Right cardiac atrium (tissue), 5 donors: ENCODE measurements around the gene MAB21L1. TPM values are rescaled to one million over a fixed set of nuclear protein-coding genes. Genes with fewer than 3 reads are reported as not detected.

Source experiments
- ATAC-seq, 2 donors: fragments of 200-7000 bp; cut with Tn5 transposase; one replicate each; pipeline versions ENCODE4 v1.8.0 to v1.9.1; 2020; ENCODE audit warnings: moderate library complexity in 2 of 2, mild to moderate bottlenecking in 1 of 2
- DNase-seq, 3 donors: peaks; one replicate each; pipeline ENCODE4 v3.0.0-alpha.2; 2020
- H3K27ac ChIP-seq: one replicate; pipeline ENCODE4 v1.5.1; 2013; ENCODE audit warnings: mild to moderate bottlenecking, low read length, control low read depth, moderate library complexity
- H3K27me3 ChIP-seq: one replicate; pipeline ENCODE4 v1.6.1; 2013; ENCODE audit not compliant: control insufficient read depth, insufficient read depth
- H3K4me1 ChIP-seq: one replicate; pipeline ENCODE4 v1.6.1; 2013; ENCODE audit warnings: low read length; ENCODE audit not compliant: control insufficient read depth, insufficient read depth
- H3K4me3 ChIP-seq: one replicate; pipeline ENCODE4 v1.5.1; 2013; ENCODE audit warnings: low read length, control low read depth
- H3K9me3 ChIP-seq: one replicate; pipeline ENCODE4 v1.6.1; 2013; ENCODE audit warnings: low read length; ENCODE audit not compliant: control insufficient read depth
- WGBS: extraction: QIAGEN DNeasy Blood & Tissue Kit; methylation state at CpG from one replicate; pipeline ENCODE4 v1.1.7; 2013; 5-methylcytosine and 5-hydroxymethylcytosine counted together
- intact Hi-C, 4 donors: fragments of 100-400 bp; cut with DNase I; formaldehyde crosslinking; loops; one replicate each; pipeline versions ENCODE4 v1.11.0 to v1.14.0; 2022 to 2023
- polyA plus RNA-seq: library from polyadenylated mRNA; stranded (reverse); fragments of 200-250 nt; gene quantifications from one replicate; pipeline ENCODE4 v1.2.3, GENCODE V29; 2013
- total RNA-seq, 4 donors: library from RNA; stranded (reverse); fragmentation: NEBNext Ultra II Directional; extraction: Animal tissue kit (Norgen Biotek cat#: 25700); gene quantifications; one replicate each; pipeline ENCODE4 v1.2.1, GENCODE V29; 2021
- donor health status: healthy with polysubstance abuse.
- donor health status: DM: no; HTN: yes; CAD: no.
- donor health status: DM: no; HTN: no; CAD: no.
- donor health status: DM: no; HTN: yes; CAD: no; lungs with severe emphysema.
- donor health status: DM: yes; HTN: yes; CAD: no.

The MAB21L1 gene
- total and polyA plus RNA-seq, 5 donors, result 0.40 to 0.59 (median 0.57) TPM

GRCh38 chr13:35470671-35471661 is 5.5 kb downstream of the MAB21L1 start:
- H3K27me3 ChIP-seq, result no peaks in the 10 kb centered on the region
- intact Hi-C loops, result no loop called here
- peak overlapping the region; percentile 61 for H3K4me3 ChIP-seq
- no peaks in the 10 kb centered on the region for H3K4me1 ChIP-seq
- no peaks in the 10 kb centered on the region for H3K9me3 ChIP-seq
- ATAC-seq (peak; percentile 96), DNase-seq (peak; percentile 71 to 89 (median 80))
- H3K27ac ChIP-seq, result peak overlapping the region; percentile 43
- 14% methylated on average over 68 of the region's 68 CpGs for WGBS

GRCh38 chr13:35469806-35470525 is 6.5 kb downstream of the MAB21L1 start:
- no peak for ATAC-seq
- no peaks in the 10 kb centered on the region for H3K27me3 ChIP-seq
- WGBS, result 73% methylated on average over 10 of the region's 10 CpGs
- DNase-seq, result no peak
- no peaks in the 10 kb centered on the region for H3K4me1 ChIP-seq
- peak overlapping the region; percentile 61 for H3K4me3 ChIP-seq
- no peaks in the 10 kb centered on the region for H3K9me3 ChIP-seq
- H3K27ac ChIP-seq, result no peak overlapping the region
- intact Hi-C loops, result loop anchor here in 1 of 4 donors (10.0 kb wide), 1 partner anchor 495 kb away; no protein-coding TSS in a partner anchor

- Histone ChIP-seq H3K4me1 (no peaks in the 10 kb centered on the region), H3K4me3 (no peak overlapping the region), H3K9me3 (no peaks in the 10 kb centered on the region), H3K27me3 (no peaks in the 10 kb centered on the region), H3K27ac (no peak overlapping the region)
- ATAC-seq (no peak), DNase-seq (no peak)
- WGBS, result 92% methylated on average over 1 of the region's 1 CpG
- intact Hi-C loops, result loop anchor here in 1 of 4 donors (10.0 kb wide), 1 partner anchor 497 kb away; no protein-coding TSS in a partner anchor
These were observed 8.3 kb downstream of the MAB21L1 start for GRCh38 chr13:35468195-35468594.

- WGBS, result 97% methylated on average over 3 of the region's 3 CpGs
These were observed 11.1 kb downstream of the MAB21L1 start for GRCh38 chr13:35465371-35465770.

GRCh38 chr13:35460061-35460460 is 16.4 kb downstream of the MAB21L1 start:
- H3K27me3 ChIP-seq, result no peaks in the 10 kb centered on the region
- H3K4me3 ChIP-seq, result no peak overlapping the region
- ATAC-seq (no peak), DNase-seq (no peak)
- H3K27ac ChIP-seq, result no peak overlapping the region
- no peaks in the 10 kb centered on the region for H3K4me1 ChIP-seq
- intact Hi-C loops, result loop anchor here in 1 of 4 donors (10.0 kb wide), 1 partner anchor 505 kb away; no protein-coding TSS in a partner anchor
- WGBS, result 97% methylated on average over 2 of the region's 2 CpGs
- no peaks in the 10 kb centered on the region for H3K9me3 ChIP-seq

More at GRCh38 chr13:35465371-35465770, 11.1 kb downstream of the MAB21L1 start:
- Histone ChIP-seq H3K4me1 (no peaks in the 10 kb centered on the region), H3K9me3 (no peaks in the 10 kb centered on the region), H3K27me3 (no peaks in the 10 kb centered on the region), H3K27ac (no peak overlapping the region), H3K4me3 (no peak overlapping the region)
- ATAC-seq, result no peak
- DNase-seq, result no peak
- intact Hi-C loops, result loop anchor here in 1 of 4 donors (10.0 kb wide), 1 partner anchor 499 kb away; no protein-coding TSS in a partner anchor

GRCh38 chr13:35457258-35457657 is 19.2 kb downstream of the MAB21L1 start:
- WGBS, result 97% methylated on average over 3 of the region's 3 CpGs
- Histone ChIP-seq H3K4me1 (no peaks in the 10 kb centered on the region), H3K27ac (no peak overlapping the region), H3K4me3 (no peak overlapping the region), H3K27me3 (no peaks in the 10 kb centered on the region), H3K9me3 (no peaks in the 10 kb centered on the region)
- DNase-seq (no peak), ATAC-seq (no peak)
- intact Hi-C loops, result no loop called here

- no peaks in the 10 kb centered on the region for H3K27me3 ChIP-seq
- 92% methylated on average over 1 of the region's 1 CpG for WGBS
- intact Hi-C loops, result no loop called here
- DNase-seq (no peak), ATAC-seq (no peak)
- no peaks in the 10 kb centered on the region for H3K4me1 ChIP-seq
- H3K27ac ChIP-seq, result no peak overlapping the region
- H3K9me3 ChIP-seq, result no peaks in the 10 kb centered on the region
- H3K4me3 ChIP-seq, result no peak overlapping the region
These were observed 21.5 kb downstream of the MAB21L1 start for GRCh38 chr13:35455022-35455421.

GRCh38 chr13:35449821-35450220 is 26.7 kb downstream of the MAB21L1 start:
- intact Hi-C loops, result no loop called here
- Histone ChIP-seq H3K27ac (no peak overlapping the region), H3K9me3 (no peaks in the 10 kb centered on the region), H3K4me1 (no peaks in the 10 kb centered on the region), H3K4me3 (no peak overlapping the region), H3K27me3 (no peaks in the 10 kb centered on the region)
- DNase-seq (no peak), ATAC-seq (no peak)
- 95% methylated on average over 2 of the region's 2 CpGs for WGBS

GRCh38 chr13:35448465-35448864 is 28.0 kb downstream of the MAB21L1 start:
- intact Hi-C loops, result no loop called here
- DNase-seq (no peak), ATAC-seq (no peak)
- H3K27ac ChIP-seq, result no peak overlapping the region
- no peaks in the 10 kb centered on the region for H3K9me3 ChIP-seq
- no peaks in the 10 kb centered on the region for H3K4me1 ChIP-seq
- no peaks in the 10 kb centered on the region for H3K27me3 ChIP-seq
- no peak overlapping the region for H3K4me3 ChIP-seq
- 86% methylated on average over 1 of the region's 1 CpG for WGBS
